HEK293 (cell line): ENCODE measurements around the gene CCDC51.

ENCODE experiments used
- CTCF ChIA-PET: fragments of 350-600 bp; formaldehyde crosslinking; extraction: SDS; loops from one replicate; lab custom pipeline; 2021; ENCODE audit warnings: antibody characterized with exemption; lab: Yijun Ruan, JAX
- POLR2A ChIA-PET: fragments of 300-600 bp; formaldehyde crosslinking; extraction: SDS; loops from one replicate; lab custom pipeline; 2020; ENCODE audit warnings: antibody characterized with exemption, inconsistent platforms; lab: Yijun Ruan, JAX
- H3K27ac ChIP-seq: fragments of 200-500 bp; sonication (Bioruptor generic); 2 replicates; pipeline ENCODE4 v1.5.1; 2014; ENCODE audit warnings: low read depth, low read length, control low read depth, inconsistent platforms; ENCODE audit errors: extremely low read depth
- H3K36me3 ChIP-seq, 2 experiments: fragments of 200-500 bp in 1 of 2; sonication (Bioruptor generic) in 1 of 2; 1 replicate in 1 of 2; 2 replicates in 1 of 2; pipeline ENCODE4 v1.5.1; 2014 to 2017; ENCODE audit warnings: inconsistent platforms in 2 of 2, low read length in 2 of 2; ENCODE audit not compliant: control insufficient read depth in 2 of 2, insufficient read depth in 1 of 2
- H3K4me1 ChIP-seq: fragments of 200-500 bp; sonication (Bioruptor generic); 2 replicates; pipeline ENCODE4 v1.5.1; 2014; ENCODE audit warnings: mild to moderate bottlenecking, low read length, inconsistent platforms; ENCODE audit not compliant: control insufficient read depth, insufficient read depth
- H3K4me3 ChIP-seq: 2 replicates; pipeline ENCODE4 v1.5.1; 2011; ENCODE audit warnings: low read depth, mild to moderate bottlenecking, control low read depth, low read length, moderate library complexity
- H3K9me3 ChIP-seq: fragments of 200-500 bp; sonication (Bioruptor generic); 2 replicates; pipeline ENCODE4 v1.5.1; 2014; ENCODE audit warnings: low read depth, low read length, inconsistent platforms; ENCODE audit not compliant: control insufficient read depth, insufficient read depth
- ATF2 ChIP-seq: fragments of 450-650 bp; formaldehyde crosslinking; IDR thresholded peaks from 2 replicates; pipeline ENCODE4 v1.5.1; 2016; ENCODE audit warnings: missing biosample characterization, missing genetic modification characterization, low read depth
- FEZF1 ChIP-seq: fragments of 450-650 bp; formaldehyde crosslinking; IDR thresholded peaks from 2 replicates; pipeline ENCODE4 v1.5.1; 2016; ENCODE audit warnings: missing biosample characterization, missing genetic modification characterization
- GLI4 ChIP-seq: fragments of 450-650 bp; formaldehyde crosslinking; IDR thresholded peaks from 2 replicates; pipeline ENCODE4 v1.5.1; 2016; ENCODE audit warnings: missing biosample characterization, missing genetic modification characterization
- HOXD13 ChIP-seq: sonication (generic); formaldehyde crosslinking; IDR thresholded peaks from 2 replicates; pipeline ENCODE4 v1.8.0; 2022; ENCODE audit warnings: missing genetic modification reagents, borderline replicate concordance
- INSM2 ChIP-seq: fragments of 450-650 bp; formaldehyde crosslinking; IDR thresholded peaks from 2 replicates; pipeline ENCODE4 v1.5.1; 2016; ENCODE audit warnings: missing biosample characterization, missing genetic modification characterization
- PBX3 ChIP-seq: sonication (generic); formaldehyde crosslinking; IDR thresholded peaks from 2 replicates; pipeline ENCODE4 v1.8.1; 2022; ENCODE audit warnings: mild to moderate bottlenecking, moderate library complexity, missing genetic modification reagents
- SETDB1 ChIP-seq: IDR thresholded peaks from one replicate; pipeline ENCODE4 v1.6.1; 2017; ENCODE audit warnings: mild to moderate bottlenecking, low read length, moderate library complexity, mixed read lengths; ENCODE audit not compliant: insufficient read length
- ZBTB17 ChIP-seq: fragments of 450-650 bp; formaldehyde crosslinking; IDR thresholded peaks from 2 replicates; pipeline ENCODE4 v1.5.1; 2016; ENCODE audit warnings: missing biosample characterization, missing genetic modification characterization
- ZBTB20 ChIP-seq: fragments of 450-650 bp; formaldehyde crosslinking; IDR thresholded peaks from 2 replicates; pipeline ENCODE4 v1.5.1; 2016; ENCODE audit warnings: missing biosample characterization, missing genetic modification characterization
- ZFP41 ChIP-seq: fragments of 450-650 bp; formaldehyde crosslinking; IDR thresholded peaks from 2 replicates; pipeline ENCODE4 v1.5.1; 2016; ENCODE audit warnings: missing biosample characterization, missing genetic modification characterization, borderline replicate concordance
- ZNF121 ChIP-seq: fragments of 450-650 bp; formaldehyde crosslinking; IDR thresholded peaks from 2 replicates; pipeline ENCODE4 v1.5.1; 2016; ENCODE audit warnings: missing biosample characterization, missing genetic modification characterization
- ZNF148 ChIP-seq: fragments of 450-650 bp; formaldehyde crosslinking; IDR thresholded peaks from 2 replicates; pipeline ENCODE4 v1.5.0; 2017; ENCODE audit warnings: missing biosample characterization, missing genetic modification characterization, borderline replicate concordance
- ZNF155 ChIP-seq: fragments of 450-650 bp; formaldehyde crosslinking; IDR thresholded peaks from 2 replicates; pipeline ENCODE4 v1.5.1; 2016; ENCODE audit warnings: missing biosample characterization, missing genetic modification characterization
- ZNF274 ChIP-seq, 2 experiments: fragments of 200-500 bp in 1 of 2; fragments of 450-650 bp in 1 of 2; sonication (Bioruptor generic) in 1 of 2; formaldehyde crosslinking in 1 of 2; IDR thresholded peaks; 2 replicates each; pipeline versions ENCODE4 v1.5.1 to v1.6.1; 2014 to 2016; ENCODE audit warnings: borderline replicate concordance in 1 of 2, inconsistent platforms in 1 of 2, low read length in 1 of 2, missing biosample characterization in 1 of 2, missing genetic modification characterization in 1 of 2
- ZNF350 ChIP-seq: fragments of 450-650 bp; formaldehyde crosslinking; IDR thresholded peaks from 2 replicates; pipeline ENCODE4 v1.5.0; 2017; ENCODE audit warnings: missing biosample characterization, mild to moderate bottlenecking, missing genetic modification characterization
- ZNF391 ChIP-seq: fragments of 450-650 bp; formaldehyde crosslinking; IDR thresholded peaks from 2 replicates; pipeline ENCODE4 v1.5.1; 2016; ENCODE audit warnings: low read depth, missing biosample characterization, missing genetic modification characterization, borderline replicate concordance
- ZNF514 ChIP-seq: fragments of 450-650 bp; formaldehyde crosslinking; IDR thresholded peaks from 2 replicates; pipeline ENCODE4 v1.5.1; 2016; ENCODE audit warnings: missing biosample characterization, missing genetic modification characterization
- ZNF596 ChIP-seq: fragments of 450-650 bp; IDR thresholded peaks from 2 replicates; pipeline ENCODE4 v1.5.0; 2018; ENCODE audit warnings: missing biosample characterization, mild to moderate bottlenecking, missing genetic modification characterization, moderate library complexity
- ZNF645 ChIP-seq: fragments of 450-650 bp; formaldehyde crosslinking; IDR thresholded peaks from 2 replicates; pipeline ENCODE4; 2016; ENCODE audit warnings: missing biosample characterization, missing genetic modification characterization
- ZNF658 ChIP-seq: fragments of 450-650 bp; formaldehyde crosslinking; IDR thresholded peaks from 2 replicates; pipeline ENCODE4; 2016; ENCODE audit warnings: missing biosample characterization, missing genetic modification characterization
- ZNF660 ChIP-seq: fragments of 450-650 bp; IDR thresholded peaks from 2 replicates; pipeline ENCODE4 v1.5.1; 2018; ENCODE audit warnings: missing biosample characterization, mild to moderate bottlenecking, missing genetic modification characterization
- ZNF776 ChIP-seq: fragments of 450-650 bp; formaldehyde crosslinking; IDR thresholded peaks from 2 replicates; pipeline ENCODE4 v1.5.0; 2017; ENCODE audit warnings: missing biosample characterization, missing genetic modification characterization, borderline replicate concordance
- ZNF791 ChIP-seq: fragments of 450-650 bp; formaldehyde crosslinking; IDR thresholded peaks from 2 replicates; pipeline ENCODE4 v1.5.1; 2016; ENCODE audit warnings: missing biosample characterization, missing genetic modification characterization

CCDC51 gene

GRCh38 chr3:48417529-48418108 is 22.3 kb downstream of the CCDC51 start:
- H3K9me3 ChIP-seq, result no peaks in the 10 kb centered on the region
- POLR2A ChIA-PET, result interaction anchor here (0.6 kb wide), 1 partner anchor 17 kb away, joined by 3 read pairs; no protein-coding TSS in a partner anchor
- H3K4me1 ChIP-seq, result no peaks in the 10 kb centered on the region
- CTCF ChIA-PET, result interaction anchor here (0.6 to 1.7 kb wide), 2 partner anchors 18 to 463 kb away, joined by 3 to 7 read pairs; no protein-coding TSS in a partner anchor
- H3K27ac ChIP-seq, result no peak overlapping the region
- TF ChIP-seq ZNF596 (tag by site-specific recombination) (no peak), ZNF658 (no peak), ZFP41 (no peak)
- H3K4me3 ChIP-seq, result no peak overlapping the region
- H3K36me3 ChIP-seq, result peaks cover 0 to 26% of the 10 kb centered on the region in 2 experiments; a peak in 1 of 3 replicates

- H3K9me3 ChIP-seq, result no peaks in the 10 kb centered on the region
- H3K27ac ChIP-seq, result no peak overlapping the region
- peaks cover 0 to 36% of the 10 kb centered on the region in 2 experiments; a peak in 1 of 3 replicates for H3K36me3 ChIP-seq
- H3K4me1 ChIP-seq, result no peaks in the 10 kb centered on the region
- H3K4me3 ChIP-seq, result no peak overlapping the region
- CTCF ChIA-PET, result interaction anchor here (1.7 kb wide), 1 partner anchor 19 kb away, joined by 7 read pairs; no protein-coding TSS in a partner anchor
- TF ChIP-seq ZNF645 (tag by site-specific recombination) (no peak), ZNF274 (IDR thresholded peaks at IDR 0.05; ENCODE audit: low read length) (no peak), ZNF274 (tag by site-specific recombination; IDR thresholded peaks at IDR 0.05; ENCODE audit: borderline replicate concordance) (no peak), HOXD13 (CRISPR knock-in tag) (no peak), ZNF514 (tag by site-specific recombination) (no peak), ATF2 (no peak), SETDB1 (no peak), ZNF391 (tag by site-specific recombination) (no peak)
- POLR2A ChIA-PET, result no interaction called here
Observed at GRCh38 chr3:48416546-48416945, 23.4 kb downstream of the CCDC51 start.

- peaks cover 0 to 41% of the 10 kb centered on the region in 2 experiments; a peak in 1 of 3 replicates for H3K36me3 ChIP-seq
- no peaks in the 10 kb centered on the region for H3K9me3 ChIP-seq
- H3K4me1 ChIP-seq, result no peaks in the 10 kb centered on the region
- CTCF ChIA-PET, result interaction anchor here (1.7 kb wide), 1 partner anchor 20 kb away, joined by 7 read pairs; no protein-coding TSS in a partner anchor
- POLR2A ChIA-PET, result no interaction called here
- no peak overlapping the region for H3K4me3 ChIP-seq
- no peak overlapping the region for H3K27ac ChIP-seq
- no peak for TF ChIP-seq HOXD13 (CRISPR knock-in tag)
- TF ChIP-seq ZBTB20 (tag by site-specific recombination), result no peak
- TF ChIP-seq ZNF391 (tag by site-specific recombination), result no peak
- no peak for TF ChIP-seq ZNF148 (tag by site-specific recombination)
- TF ChIP-seq ZNF121 (tag by site-specific recombination), result no peak
- no peak for TF ChIP-seq ZBTB17
- no peak for TF ChIP-seq PBX3 (CRISPR knock-in tag)
- TF ChIP-seq ZNF660 (tag by site-specific recombination), result no peak
- TF ChIP-seq GLI4 (tag by site-specific recombination), result no peak
- no peak for TF ChIP-seq ZNF776 (tag by site-specific recombination)
- no peak for TF ChIP-seq ZNF791 (tag by site-specific recombination)
- TF ChIP-seq FEZF1 (tag by site-specific recombination), result no peak
- TF ChIP-seq INSM2 (tag by site-specific recombination), result no peak
- no peak for TF ChIP-seq ZNF350 (tag by site-specific recombination)
- no peak for TF ChIP-seq ZNF155
Observed at GRCh38 chr3:48416091-48416505, 23.8 kb downstream of the CCDC51 start.
